PC-3 (cell line): ENCODE data around the gene ACSM5. TPM values are rescaled to one million over a fixed set of nuclear protein-coding genes. Genes with fewer than 3 reads are reported as not detected.

Experiments used
- ATAC-seq: fragments of 200-7000 bp; cut with Tn5 transposase; 2 replicates; pipeline ENCODE4 v1.9.1; 2020; ENCODE audit warnings: mild to moderate bottlenecking, moderate library complexity
- BruUV-seq: library from RNA; stranded (reverse); fragments of 400-500 nt; replicated peaks from 2 replicates; lab custom pipeline; 2021; lab: Mats Ljungman, UMichigan
- CTCF ChIA-PET: fragments of 300-600 bp; sonication (Branson Sonifier 250); formaldehyde crosslinking; loops from one replicate; lab custom pipeline; 2022; ENCODE audit warnings: antibody characterized with exemption; lab: Charles Lee
- POLR2A ChIA-PET: fragments of 300-600 bp; sonication (Branson Sonifier 250); formaldehyde crosslinking; loops from one replicate; lab custom pipeline; 2022; ENCODE audit warnings: antibody characterized with exemption; ENCODE audit not compliant: unreplicated experiment; lab: Charles Lee
- DNase-seq: peaks from one replicate; pipeline ENCODE4 v3.0.0-alpha.2; 2015
- H2AFZ ChIP-seq: fragments of 300-600 bp; sonication (generic); 2 replicates; pipeline ENCODE4 v1.6.0; 2016; ENCODE audit warnings: antibody characterized with exemption, low read length
- H3F3A ChIP-seq: fragments of 300-600 bp; sonication (generic); one replicate; pipeline ENCODE4 v1.6.0; 2017; ENCODE audit warnings: antibody characterized with exemption, low read length, control low read depth, mild to moderate bottlenecking; ENCODE audit not compliant: unreplicated experiment
- H3K27ac ChIP-seq: fragments of 300-600 bp; sonication (generic); 2 replicates; pipeline ENCODE4 v1.5.1; 2016; ENCODE audit warnings: mild to moderate bottlenecking, low read length
- H3K27me3 ChIP-seq: fragments of 300-600 bp; sonication (generic); 2 replicates; pipeline ENCODE4 v1.6.1; 2016; ENCODE audit warnings: low read length, mixed read lengths
- H3K36me3 ChIP-seq: fragments of 300-600 bp; sonication (generic); 2 replicates; pipeline ENCODE4 v1.6.1; 2016; ENCODE audit warnings: low read depth, mixed run types, low read length, mixed read lengths
- H3K4me1 ChIP-seq: fragments of 300-600 bp; sonication (generic); 2 replicates; pipeline ENCODE4 v1.5.1; 2016; ENCODE audit warnings: low read length; ENCODE audit not compliant: insufficient read depth
- H3K4me2 ChIP-seq: fragments of 300-600 bp; sonication (generic); 2 replicates; pipeline ENCODE4 v1.6.0; 2016; ENCODE audit warnings: low read length
- H3K4me3 ChIP-seq: fragments of 300-600 bp; sonication (generic); 2 replicates; pipeline ENCODE4 v1.5.1; 2016; ENCODE audit warnings: mild to moderate bottlenecking, low read length, mixed read lengths
- H3K79me2 ChIP-seq: fragments of 300-600 bp; sonication (generic); 2 replicates; pipeline ENCODE4 v1.6.1; 2017; ENCODE audit warnings: low read length, mixed read lengths
- H3K9ac ChIP-seq: fragments of 300-600 bp; sonication (generic); 2 replicates; pipeline ENCODE4 v1.6.0; 2016; ENCODE audit warnings: mild to moderate bottlenecking, low read length
- H3K9me2 ChIP-seq: fragments of 300-600 bp; sonication (generic); replicated peaks from 2 replicates; pipeline ENCODE4 v1.6.1; 2016; ENCODE audit warnings: mixed run types, low read length, mixed read lengths
- H3K9me3 ChIP-seq: fragments of 300-600 bp; sonication (generic); 2 replicates; pipeline ENCODE4 v1.6.1; 2016; ENCODE audit warnings: low read length, mixed read lengths
- H4K20me1 ChIP-seq: fragments of 300-600 bp; sonication (generic); 2 replicates; pipeline ENCODE4 v1.6.1; 2016; ENCODE audit warnings: low read length, mixed read lengths
- EZH2 ChIP-seq: fragments of 300-600 bp; sonication (generic); IDR thresholded peaks from one replicate; pipeline ENCODE4 v1.6.1; 2017; ENCODE audit warnings: antibody characterized with exemption, mild to moderate bottlenecking, low read length; ENCODE audit not compliant: unreplicated experiment
- EZH2phosphoT487 ChIP-seq: fragments of 300-600 bp; sonication (generic); IDR thresholded peaks from 2 replicates; pipeline ENCODE4 v1.6.1; 2018; ENCODE audit warnings: mild to moderate bottlenecking, antibody characterized with exemption, low read length, borderline replicate concordance
- intact Hi-C: fragments of 100-400 bp; cut with micrococcal nuclease; formaldehyde crosslinking; loops from 2 replicates; pipeline ENCODE4 v1.9.0; 2023
- total RNA-seq: library from RNA; depleted of rRNA; stranded (reverse); fragments of >200 nt; gene quantifications from 2 replicates; pipeline ENCODE4 v1.2.3, GENCODE V29; 2014
- TF ChIP-seq, protein P1 (sequence below): fragments of 300-600 bp; sonication (generic); conservative IDR thresholded peaks from 2 replicates; pipeline ENCODE4 v1.5.1; 2017; ENCODE audit warnings: antibody characterized with exemption, low read depth, mild to moderate bottlenecking, low read length

Gene ACSM5
- total RNA-seq, 1 experiment from 2014 or later = not detected

DNA sequence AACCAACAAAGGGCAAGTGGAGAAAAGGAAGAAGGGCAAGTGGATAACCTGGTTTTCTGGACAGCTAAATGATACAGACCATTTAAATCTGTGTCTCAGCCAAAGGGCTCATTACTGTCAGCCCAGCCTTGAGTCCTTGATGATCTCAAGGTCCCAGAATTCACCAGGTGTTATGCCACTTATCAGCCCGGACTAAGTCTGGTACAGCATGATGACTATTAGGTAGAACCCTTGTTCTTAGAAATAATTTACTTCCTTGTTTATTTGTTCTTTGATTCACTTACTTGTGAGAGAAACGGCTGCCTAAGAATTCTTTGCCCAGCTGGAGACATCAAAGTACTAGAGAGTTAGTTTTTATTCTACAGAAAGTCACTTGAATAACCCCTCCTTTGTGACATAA, 8.3 kb upstream of the ACSM5 start:
- Histone ChIP-seq H3K36me3 (no peaks in the 10 kb centered on the region), H3K9me3 (no peaks in the 10 kb centered on the region), H3K4me2 (no peak overlapping the region), H4K20me1 (no peaks in the 10 kb centered on the region), H2AFZ (no peak overlapping the region), H3K4me3 (no peak overlapping the region), H3K9me2 (no peaks in the 10 kb centered on the region), H3F3A (no peaks in the 10 kb centered on the region), H3K79me2 (no peaks in the 10 kb centered on the region), H3K27ac (no peak overlapping the region), H3K4me1 (no peaks in the 10 kb centered on the region), H3K9ac (no peak overlapping the region), H3K27me3 (no peaks in the 10 kb centered on the region)
- no peak for DNase-seq
- intact Hi-C loops = no loop called here
- TF ChIP-seq EZH2phosphoT487 (no peak), EZH2 (no peak)
- TF ChIP-seq, protein P1, sequence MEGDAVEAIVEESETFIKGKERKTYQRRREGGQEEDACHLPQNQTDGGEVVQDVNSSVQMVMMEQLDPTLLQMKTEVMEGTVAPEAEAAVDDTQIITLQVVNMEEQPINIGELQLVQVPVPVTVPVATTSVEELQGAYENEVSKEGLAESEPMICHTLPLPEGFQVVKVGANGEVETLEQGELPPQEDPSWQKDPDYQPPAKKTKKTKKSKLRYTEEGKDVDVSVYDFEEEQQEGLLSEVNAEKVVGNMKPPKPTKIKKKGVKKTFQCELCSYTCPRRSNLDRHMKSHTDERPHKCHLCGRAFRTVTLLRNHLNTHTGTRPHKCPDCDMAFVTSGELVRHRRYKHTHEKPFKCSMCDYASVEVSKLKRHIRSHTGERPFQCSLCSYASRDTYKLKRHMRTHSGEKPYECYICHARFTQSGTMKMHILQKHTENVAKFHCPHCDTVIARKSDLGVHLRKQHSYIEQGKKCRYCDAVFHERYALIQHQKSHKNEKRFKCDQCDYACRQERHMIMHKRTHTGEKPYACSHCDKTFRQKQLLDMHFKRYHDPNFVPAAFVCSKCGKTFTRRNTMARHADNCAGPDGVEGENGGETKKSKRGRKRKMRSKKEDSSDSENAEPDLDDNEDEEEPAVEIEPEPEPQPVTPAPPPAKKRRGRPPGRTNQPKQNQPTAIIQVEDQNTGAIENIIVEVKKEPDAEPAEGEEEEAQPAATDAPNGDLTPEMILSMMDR = no peak
- no TSS peak for BruUV-seq
- ChIA-PET CTCF (no interaction called here), POLR2A (no interaction called here)
- ATAC-seq = no peak

- no TSS peak for BruUV-seq
- Histone ChIP-seq H4K20me1 (no peaks in the 10 kb centered on the region), H3K27me3 (no peaks in the 10 kb centered on the region), H3K4me1 (no peaks in the 10 kb centered on the region), H3K9me3 (no peaks in the 10 kb centered on the region), H3K9ac (no peak overlapping the region), H3K4me2 (no peak overlapping the region), H3K9me2 (no peaks in the 10 kb centered on the region), H3K4me3 (no peak overlapping the region), H3K79me2 (no peaks in the 10 kb centered on the region), H3K27ac (no peak overlapping the region), H2AFZ (no peak overlapping the region), H3K36me3 (no peaks in the 10 kb centered on the region), H3F3A (no peaks in the 10 kb centered on the region)
- ChIA-PET CTCF (no interaction called here), POLR2A (no interaction called here)
- no peak for DNase-seq
- TF ChIP-seq, protein P1 = no peak
- no peak for TF ChIP-seq EZH2
- TF ChIP-seq EZH2phosphoT487 = no peak
- intact Hi-C loops = no loop called here
- no peak for ATAC-seq
Measured at GRCh38 chr16:20401475-20402016, 7.8 kb upstream of the ACSM5 start.

DNA sequence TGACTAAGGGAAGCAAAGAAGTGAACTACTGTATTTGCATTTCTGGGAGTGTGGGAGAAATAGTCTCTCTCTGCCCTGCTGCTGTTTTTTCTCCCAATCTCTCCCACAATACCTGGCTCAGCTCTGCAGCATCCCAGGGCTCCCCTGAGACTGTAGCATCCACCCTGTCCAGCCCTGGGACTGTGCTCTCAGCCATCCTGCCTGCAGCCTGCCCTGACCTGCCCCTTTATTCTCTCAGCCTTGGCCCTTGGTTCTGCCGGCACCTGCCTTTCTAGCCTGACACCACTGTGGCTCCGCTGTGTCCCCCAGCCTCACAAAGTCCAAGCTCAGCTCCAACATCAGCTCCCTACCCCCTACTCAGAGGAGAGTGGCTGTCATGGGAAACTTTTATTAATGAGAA, 6.7 kb upstream of the ACSM5 start:
- no peak for DNase-seq
- Histone ChIP-seq H3K27me3 (no peaks in the 10 kb centered on the region), H3K27ac (no peak overlapping the region), H3K79me2 (no peaks in the 10 kb centered on the region), H3K4me1 (no peaks in the 10 kb centered on the region), H3K9me2 (no peaks in the 10 kb centered on the region), H3K4me3 (no peak overlapping the region), H3K9me3 (no peaks in the 10 kb centered on the region), H3K9ac (no peak overlapping the region), H3F3A (no peaks in the 10 kb centered on the region), H2AFZ (no peak overlapping the region), H4K20me1 (no peaks in the 10 kb centered on the region), H3K36me3 (no peaks in the 10 kb centered on the region), H3K4me2 (no peak overlapping the region)
- ATAC-seq = no peak
- BruUV-seq = no TSS peak
- ChIA-PET POLR2A (no interaction called here), CTCF (no interaction called here)
- no peak for TF ChIP-seq EZH2
- no peak for TF ChIP-seq EZH2phosphoT487
- TF ChIP-seq, protein P1 = no peak
- intact Hi-C loops = no loop called here
